Adipose tissue (tissue), 3 donors: Measurements from ENCODE around the gene ZNF398. TPM values are rescaled to one million over a fixed set of nuclear protein-coding genes. Genes with fewer than 3 reads are reported as not detected.

Experiments used
- H3K27ac ChIP-seq: one replicate; pipeline ENCODE4 v1.5.1; 2013; ENCODE audit warnings: low read depth, low read length
- WGBS, 3 donors: extraction: QIAGEN DNeasy Blood & Tissue Kit; methylation state at CpG; one replicate each; pipeline ENCODE4 v1.1.7; 2013; 5-methylcytosine and 5-hydroxymethylcytosine counted together
- polyA plus RNA-seq, 3 donors: library from polyadenylated mRNA; stranded (reverse); fragments of 200-250 nt; gene quantifications; one replicate each; pipeline ENCODE4 v1.2.3, GENCODE V29; 2013
- donor health status: healthy with polysubstance abuse.
- donor health status: Bipolar disorder and iron deficiency.
- donor health status: healthy.

ZNF398 gene, protein sequence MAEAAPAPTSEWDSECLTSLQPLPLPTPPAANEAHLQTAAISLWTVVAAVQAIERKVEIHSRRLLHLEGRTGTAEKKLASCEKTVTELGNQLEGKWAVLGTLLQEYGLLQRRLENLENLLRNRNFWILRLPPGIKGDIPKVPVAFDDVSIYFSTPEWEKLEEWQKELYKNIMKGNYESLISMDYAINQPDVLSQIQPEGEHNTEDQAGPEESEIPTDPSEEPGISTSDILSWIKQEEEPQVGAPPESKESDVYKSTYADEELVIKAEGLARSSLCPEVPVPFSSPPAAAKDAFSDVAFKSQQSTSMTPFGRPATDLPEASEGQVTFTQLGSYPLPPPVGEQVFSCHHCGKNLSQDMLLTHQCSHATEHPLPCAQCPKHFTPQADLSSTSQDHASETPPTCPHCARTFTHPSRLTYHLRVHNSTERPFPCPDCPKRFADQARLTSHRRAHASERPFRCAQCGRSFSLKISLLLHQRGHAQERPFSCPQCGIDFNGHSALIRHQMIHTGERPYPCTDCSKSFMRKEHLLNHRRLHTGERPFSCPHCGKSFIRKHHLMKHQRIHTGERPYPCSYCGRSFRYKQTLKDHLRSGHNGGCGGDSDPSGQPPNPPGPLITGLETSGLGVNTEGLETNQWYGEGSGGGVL
- 1 to 10 TPM; 2.3 to 4.2 (median 2.5) TPM for polyA plus RNA-seq

DNA sequence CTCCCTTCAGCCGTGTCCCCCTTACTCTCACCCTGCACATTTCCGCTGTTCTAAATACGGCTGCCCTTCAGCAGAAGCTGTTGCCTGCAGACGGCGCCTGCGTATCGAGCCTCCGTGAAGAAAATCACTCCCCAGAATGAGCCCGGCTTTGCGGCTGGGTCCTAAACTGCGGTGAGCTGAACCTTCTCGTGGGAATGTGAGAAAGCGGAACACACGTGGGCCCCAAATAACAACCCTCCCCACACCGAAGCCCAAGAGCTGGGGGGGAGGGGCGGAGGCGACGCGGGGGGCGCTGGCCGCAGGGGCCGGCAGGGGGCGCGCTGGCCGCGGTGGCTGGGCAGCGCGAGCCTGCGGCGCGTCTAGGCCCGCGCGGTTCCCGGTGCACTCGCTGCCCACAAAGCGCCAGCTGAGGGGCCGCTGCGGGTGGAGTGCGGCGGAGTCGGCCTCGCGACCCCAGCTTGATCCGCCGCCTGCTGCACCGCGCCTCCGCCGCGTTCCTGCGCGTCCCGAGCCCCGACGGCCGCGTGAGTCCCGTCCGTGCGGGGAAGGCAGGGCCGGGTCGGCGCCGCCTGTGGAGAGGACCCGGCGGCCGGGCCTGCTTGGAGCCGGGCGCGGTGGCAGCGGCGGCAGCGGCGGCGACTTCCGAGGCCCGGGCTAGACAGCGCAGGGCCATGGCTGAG is at the start of gene ZNF398:
ZNF398 (plus strand) TSS at position 382 of the 680 bp plus-strand sequence; CDS start at position 672, 290 bp downstream.
- 0 to 1% (median 0%) methylated on average over 45 to 79 of the region's 79 CpGs for WGBS, 3 donors
- H3K27ac ChIP-seq = peak within 1 kb of the TSS; percentile 48

- WGBS, 3 donors = 79 to 91% (median 91%) methylated on average over 6 of the region's 6 CpGs
- no peak overlapping the region for H3K27ac ChIP-seq
Measured at GRCh38 chr7:149099058-149099457, 48.2 kb upstream of the ZNF398 start.

GRCh38 chr7:149100821-149101220 is 46.4 kb upstream of the ZNF398 start:
- no peak overlapping the region for H3K27ac ChIP-seq
- WGBS, 3 donors = 94 to 98% (median 98%) methylated on average over 2 of the region's 2 CpGs

- no peak overlapping the region for H3K27ac ChIP-seq
- 74 to 78% (median 76%) methylated on average over 1 of the region's 1 CpG for WGBS, 3 donors
Measured at GRCh38 chr7:149102666-149103065, 44.6 kb upstream of the ZNF398 start.

DNA sequence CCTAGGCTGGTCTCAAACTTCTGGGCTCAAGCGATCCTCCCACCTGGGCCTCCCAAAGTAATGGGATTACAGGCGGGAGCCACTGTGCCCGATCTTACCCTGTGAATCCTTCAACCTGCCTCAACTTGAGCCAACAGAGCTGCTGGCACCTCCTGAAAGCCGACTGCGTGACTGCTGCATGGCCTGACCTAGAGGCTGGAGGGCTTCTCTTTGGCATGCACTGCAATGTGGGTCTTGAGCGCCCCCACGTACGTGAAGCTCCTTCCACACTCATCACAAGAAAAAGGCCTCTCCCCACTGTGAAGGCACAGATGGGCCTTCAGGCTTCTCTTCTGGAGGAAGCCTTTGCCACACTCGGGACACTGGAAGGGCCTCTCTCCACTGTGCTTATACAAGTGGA is 43.8 kb upstream of the ZNF398 start:
- WGBS, 3 donors = 91 to 97% (median 94%) methylated on average over 9 of the region's 9 CpGs
- H3K27ac ChIP-seq = no peak overlapping the region

DNA sequence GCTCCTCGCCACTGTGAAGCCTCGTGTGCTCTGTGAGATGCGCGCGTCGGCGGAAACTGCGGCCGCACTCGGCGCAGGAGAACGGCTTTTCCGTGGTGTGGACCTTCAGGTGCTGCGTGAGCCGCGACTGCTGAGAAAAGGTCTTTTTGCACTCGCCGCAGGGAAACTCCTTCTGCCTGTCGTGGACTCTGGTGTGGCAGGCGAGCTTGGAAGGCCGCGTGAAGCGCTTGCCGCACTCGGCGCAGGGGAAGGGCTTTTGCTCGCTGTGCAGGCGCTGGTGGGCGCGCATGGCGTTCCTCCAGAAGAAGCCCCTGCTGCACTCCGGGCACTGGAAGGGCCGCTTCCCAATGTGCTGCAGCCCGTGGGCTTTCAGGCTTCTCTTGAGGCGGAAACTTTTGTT is 43.0 kb upstream of the ZNF398 start:
- H3K27ac ChIP-seq = no peak overlapping the region
- WGBS, 3 donors = 96 to 98% (median 97%) methylated on average over 35 of the region's 35 CpGs

DNA sequence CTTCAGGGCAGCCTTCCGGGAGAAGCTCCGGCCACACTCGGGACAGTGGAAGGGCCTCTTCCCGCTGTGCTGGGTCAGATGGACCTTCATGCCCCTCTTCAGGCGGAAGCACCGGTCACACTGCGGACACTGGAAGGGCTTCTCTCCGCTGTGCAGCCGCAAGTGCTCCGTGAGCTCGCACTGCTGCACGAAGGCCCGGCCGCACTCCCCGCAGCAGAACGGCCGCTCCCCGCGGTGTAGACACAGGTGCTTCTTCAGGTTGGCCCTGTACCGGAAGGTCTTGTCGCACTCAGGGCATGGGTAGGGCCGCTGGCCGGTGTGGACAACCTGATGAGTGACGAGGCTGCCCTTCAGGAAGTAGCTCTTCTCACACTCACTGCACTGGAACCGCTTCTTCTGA is 42.5 kb upstream of the ZNF398 start:
- no peak overlapping the region for H3K27ac ChIP-seq
- WGBS, 3 donors = 96 to 98% (median 97%) methylated on average over 25 of the region's 25 CpGs

DNA sequence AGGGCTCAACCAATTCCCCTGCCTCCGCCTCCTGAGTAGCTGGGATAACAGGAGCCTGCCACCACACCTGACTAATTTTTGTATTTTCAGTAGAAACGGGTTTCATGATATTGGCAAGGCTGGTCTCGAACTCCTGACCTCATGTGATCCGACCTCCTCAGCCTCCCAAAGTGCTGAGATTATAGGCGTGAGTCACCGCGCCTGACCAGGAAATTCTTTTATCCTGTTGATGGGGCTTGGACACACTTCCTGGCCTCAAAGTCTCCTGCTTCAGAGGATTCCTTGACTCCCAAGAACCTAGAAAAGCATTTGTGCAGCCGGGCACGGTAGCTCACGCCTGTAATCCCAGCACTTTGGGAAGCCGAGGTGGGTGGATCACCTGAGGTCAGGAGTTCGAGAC is 37.3 kb upstream of the ZNF398 start:
- WGBS, 3 donors = 84 to 93% (median 90%) methylated on average over 11 to 12 of the region's 12 CpGs
- no peak overlapping the region for H3K27ac ChIP-seq

GRCh38 chr7:149125189-149125862 is 21.9 kb upstream of the ZNF398 start:
- WGBS, 3 donors = 3 to 6% (median 4%) methylated on average over 21 of the region's 21 CpGs
- H3K27ac ChIP-seq = no peak overlapping the region

DNA sequence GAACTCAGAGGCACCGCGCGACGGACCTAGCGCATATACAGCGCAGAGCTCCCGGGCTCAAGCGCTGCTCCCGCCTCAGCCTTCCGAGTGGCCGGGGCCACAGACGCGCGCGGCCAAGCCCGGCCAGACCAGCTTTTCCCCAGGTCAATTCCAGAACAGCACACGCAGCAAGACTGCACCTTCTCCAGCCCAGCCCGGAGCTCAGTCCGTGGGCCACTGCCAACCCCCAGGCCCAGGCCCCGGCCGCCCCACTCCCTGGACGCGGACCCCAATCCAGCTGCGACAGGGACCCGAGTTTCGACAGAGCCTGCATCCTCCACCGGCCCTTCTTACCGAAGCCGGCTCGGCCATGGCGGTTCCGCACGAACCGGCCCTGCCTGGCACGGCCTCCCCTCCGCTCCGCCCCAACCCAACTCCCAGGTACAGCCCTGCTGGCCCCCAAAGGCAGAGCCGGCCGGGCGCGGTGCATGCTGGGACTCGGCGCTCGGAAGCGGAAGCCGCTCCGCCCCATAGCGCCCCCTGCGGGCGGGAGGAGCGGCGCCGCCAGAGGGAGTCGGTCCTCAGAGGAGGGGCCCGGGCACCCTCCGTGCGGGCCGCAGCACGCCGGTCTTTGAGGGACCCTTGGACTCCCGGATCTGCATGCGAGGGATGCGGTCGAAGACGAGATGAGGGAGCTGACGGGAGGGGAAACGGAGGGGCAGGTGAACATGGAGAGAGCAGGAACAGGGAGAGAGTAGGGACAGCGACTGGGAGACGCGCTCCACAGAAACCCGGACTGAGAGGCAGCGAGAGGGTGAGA is 21.2 kb upstream of the ZNF398 start, which contains the start of gene ZNF425:
ZNF425 (minus strand) TSS at position 462 of the 799 bp plus-strand sequence; CDS start at position 351, 111 bp downstream.
- WGBS, 3 donors = 0 to 1% (median 0%) methylated on average over 70 to 72 of the region's 72 CpGs
- peak within 1 kb of the TSS; percentile 43 for H3K27ac ChIP-seq

- 0 to 1% (median 1%) methylated on average over 40 to 48 of the region's 48 CpGs for WGBS, 3 donors
- H3K27ac ChIP-seq = peak overlapping the region; percentile 43
Measured at GRCh38 chr7:149126662-149127266, 20.5 kb upstream of the ZNF398 start.

DNA sequence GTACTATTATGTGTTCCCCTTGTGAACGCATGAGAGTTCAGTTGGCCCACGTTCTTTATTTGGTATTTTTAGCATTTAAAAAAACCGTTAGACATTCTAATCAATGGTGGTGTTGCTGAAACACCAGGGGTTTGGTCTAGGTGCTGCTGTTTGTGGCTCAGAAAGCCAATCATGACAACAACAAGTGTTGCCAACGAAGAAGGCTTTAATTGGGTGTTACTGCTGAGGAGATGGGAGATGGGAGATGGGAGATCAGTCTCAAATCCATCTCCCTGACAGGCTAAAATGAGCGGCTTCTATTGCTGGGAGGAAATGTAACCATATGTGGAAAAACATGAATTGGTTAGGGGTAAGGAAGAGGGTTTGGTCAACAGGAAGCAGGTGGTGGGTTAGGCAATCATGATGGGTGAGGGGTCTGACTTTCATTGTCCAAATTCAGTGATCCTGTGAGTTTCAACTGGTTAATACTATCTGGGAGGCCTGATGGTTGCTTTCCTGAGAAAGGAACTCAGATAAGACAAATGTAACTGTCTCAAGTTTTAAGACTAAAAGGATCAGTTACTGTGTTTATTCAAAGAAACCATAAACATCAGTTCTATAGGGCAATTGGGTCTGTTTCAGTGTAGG is 16.6 kb upstream of the ZNF398 start:
- no peak overlapping the region for H3K27ac ChIP-seq
- WGBS, 3 donors = 85 to 95% (median 90%) methylated on average over 5 of the region's 5 CpGs

DNA sequence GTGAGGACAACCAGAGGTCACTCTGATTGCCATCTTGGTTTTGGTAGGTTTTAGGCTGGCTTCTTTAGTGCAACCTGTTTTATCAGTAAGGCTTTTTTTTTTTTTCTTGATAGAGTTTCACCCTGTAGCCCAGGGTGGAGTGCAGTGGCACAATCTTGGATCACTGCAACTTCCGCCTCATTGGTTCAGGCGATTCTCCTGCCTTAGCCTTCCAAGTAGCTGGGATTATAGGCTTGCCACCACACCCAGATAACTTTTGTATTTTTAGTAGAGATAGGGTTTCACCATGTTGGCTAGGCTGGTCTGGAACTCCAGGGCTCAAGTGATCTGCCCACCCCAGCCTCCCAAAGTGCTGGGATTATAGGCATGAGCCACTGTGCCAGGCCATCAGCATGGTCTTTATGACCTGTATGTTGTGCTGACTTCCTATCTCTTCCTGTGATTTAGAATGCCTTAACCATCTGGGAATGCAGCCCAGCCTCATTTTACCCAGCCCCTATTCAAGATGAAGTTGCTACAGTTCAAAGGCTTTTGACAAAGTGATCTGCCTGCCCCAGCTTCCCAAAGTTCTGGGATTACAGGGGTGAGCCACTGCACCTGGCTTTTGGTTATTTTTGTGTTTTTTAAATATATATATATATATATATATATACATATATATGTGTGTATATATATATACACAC is 14.1 kb upstream of the ZNF398 start:
- no peak overlapping the region for H3K27ac ChIP-seq
- 93 to 96% (median 94%) methylated on average over 2 of the region's 2 CpGs for WGBS, 3 donors

DNA sequence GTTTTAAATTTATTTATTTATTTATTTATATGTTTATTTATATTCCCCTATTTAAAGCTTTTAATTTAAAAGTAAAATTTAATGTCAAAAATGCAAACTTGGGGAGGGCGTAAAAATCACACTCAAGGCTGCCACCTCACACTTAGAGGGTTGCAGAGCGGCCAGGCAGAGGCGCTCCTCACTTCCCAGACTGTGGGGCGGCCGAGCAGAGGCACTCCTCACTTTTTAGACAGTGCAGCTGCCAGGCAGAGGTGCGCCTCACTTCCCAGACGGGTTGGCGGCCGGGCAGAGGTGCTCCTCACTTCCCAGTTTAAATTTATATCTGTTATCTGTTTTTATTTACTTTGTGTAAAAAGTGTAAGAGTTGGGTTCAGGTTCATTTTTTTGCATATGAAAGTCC is 11.1 kb upstream of the ZNF398 start:
- no peak overlapping the region for H3K27ac ChIP-seq
- WGBS, 3 donors = 94 to 97% (median 95%) methylated on average over 9 of the region's 9 CpGs

GRCh38 chr7:149140831-149141230 is 6.4 kb upstream of the ZNF398 start:
- 52 to 86% (median 53%) methylated on average over 3 of the region's 3 CpGs for WGBS, 3 donors
- no peak overlapping the region for H3K27ac ChIP-seq

DNA sequence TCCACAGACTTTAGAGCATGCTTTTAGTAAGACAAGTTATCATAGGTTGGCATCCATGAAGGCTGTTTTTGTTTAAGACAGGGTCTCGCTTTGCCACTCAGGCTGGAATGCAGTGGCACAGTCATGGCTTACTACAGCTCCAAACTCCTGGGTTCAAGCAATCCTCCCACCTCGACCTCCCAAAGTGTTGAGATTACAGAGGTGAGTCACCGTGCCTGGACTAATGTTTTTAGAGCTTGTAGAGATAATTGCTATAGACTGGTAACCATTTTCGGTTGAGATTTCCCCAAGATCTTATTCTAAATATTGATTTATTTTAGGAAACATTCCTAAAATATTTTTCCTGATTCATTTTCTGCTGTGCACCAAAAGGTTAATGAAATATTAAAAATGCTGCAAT is 5.4 kb upstream of the ZNF398 start:
- no peak overlapping the region for H3K27ac ChIP-seq
- WGBS, 3 donors = 84 to 96% (median 93%) methylated on average over 4 of the region's 4 CpGs
